Measurements from ENCODE around the gene CELF2.

- TF ChIP-seq CTCF (IDR thresholded peaks at IDR 0.05) (no peak), POLR2A (IDR thresholded peaks at IDR 0.05) (no peak)
These were observed 282.4 kb downstream of the CELF2 start for GRCh38 chr10:11300026-11300425.

All from body of pancreas (tissue), 4 donors.